ENCODE data around the gene AAK1.
"Not testable (repeated sequence)": the region's sequence is repeated elsewhere in the genome, so short reads cannot be mapped to it uniquely, and the experiment has no call there.

Gene AAK1

DNA sequence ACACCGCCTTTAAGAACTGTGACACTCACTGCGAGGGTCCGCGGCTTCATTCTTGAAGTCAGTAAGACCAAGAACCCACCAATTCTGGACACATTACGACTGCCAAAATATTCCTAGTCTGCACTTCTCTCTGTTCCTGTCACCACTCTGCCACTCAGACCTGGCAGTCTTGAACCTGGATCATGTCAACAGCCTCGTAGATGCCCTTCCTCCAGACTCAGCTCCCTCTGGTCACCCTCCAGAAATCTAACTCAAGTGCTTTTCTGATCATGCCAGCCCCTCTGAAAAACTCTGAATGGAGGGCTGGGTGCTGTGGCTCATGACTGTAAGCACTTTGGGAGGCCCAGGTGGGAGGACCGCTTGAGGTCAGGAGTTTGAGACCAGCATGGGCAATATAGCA, 20.3 kb downstream of the AAK1 start:
- DNase-seq = no peak

DNA sequence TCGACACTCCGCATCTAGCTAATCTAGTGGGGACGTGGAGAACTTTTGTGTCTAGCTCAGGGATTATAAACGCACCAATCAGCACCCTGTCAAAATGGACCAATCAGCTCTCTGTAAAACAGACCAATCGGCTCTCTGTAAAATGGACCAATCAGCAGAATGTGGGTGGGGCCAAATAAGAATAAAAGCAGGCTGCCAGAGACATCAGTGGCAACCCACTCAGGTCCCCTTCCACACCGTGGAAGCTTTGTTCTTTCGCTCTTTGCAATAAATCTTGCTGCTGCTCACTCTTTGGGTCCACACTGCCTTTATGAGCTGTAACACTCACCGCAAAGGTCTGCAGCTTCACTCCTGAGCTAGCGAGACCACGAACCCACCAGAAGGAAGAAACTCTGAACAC, 20.7 kb downstream of the AAK1 start:
- not testable (repeated sequence) for DNase-seq

DNA sequence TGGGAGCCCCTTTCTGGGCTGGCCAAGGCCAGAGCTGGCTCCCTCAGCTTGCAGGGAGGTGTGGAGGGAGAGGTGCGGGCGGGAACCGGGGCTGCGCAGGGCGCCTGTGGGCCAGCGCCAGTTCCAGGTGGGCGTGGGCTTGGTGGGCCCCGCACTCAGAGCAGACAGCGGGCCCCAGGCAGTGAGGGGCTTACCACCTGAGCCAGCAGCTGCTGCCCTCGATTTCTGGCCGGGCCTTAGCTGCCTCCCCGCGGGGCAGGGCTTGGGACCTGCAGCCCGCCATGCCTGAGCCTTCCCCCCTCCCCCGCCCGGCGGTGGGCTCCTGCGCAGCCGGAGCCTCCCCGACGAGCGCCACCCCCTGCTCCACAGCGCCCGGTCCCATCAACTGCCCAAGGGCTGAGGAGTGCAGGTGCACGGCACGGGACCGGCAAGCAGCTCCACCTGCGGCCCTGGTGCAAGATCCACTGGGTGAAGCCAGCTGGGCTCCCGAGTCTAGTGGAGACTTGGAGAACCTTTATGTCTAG, 21.5 kb downstream of the AAK1 start:
- not testable (repeated sequence) for DNase-seq

DNA sequence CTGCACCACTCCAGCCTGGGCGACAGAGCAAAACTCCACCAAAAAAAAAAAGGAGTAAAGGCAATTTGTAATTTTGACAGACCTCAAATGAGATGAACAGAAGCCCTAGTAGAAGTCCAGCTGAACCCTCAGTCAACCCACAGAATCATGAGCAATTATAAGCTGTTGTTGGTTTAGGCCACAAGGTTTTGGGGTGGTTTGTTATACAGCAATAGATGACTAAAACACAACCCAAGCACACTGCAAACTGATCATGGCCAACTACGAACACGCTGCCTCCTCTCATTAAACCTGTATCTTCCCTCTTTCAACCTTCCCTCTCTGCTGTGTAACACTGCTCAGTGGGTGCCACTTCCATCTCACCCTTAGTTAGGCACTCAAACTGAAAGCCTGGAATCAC, 22.1 kb downstream of the AAK1 start:
- DNase-seq = no peak

DNA sequence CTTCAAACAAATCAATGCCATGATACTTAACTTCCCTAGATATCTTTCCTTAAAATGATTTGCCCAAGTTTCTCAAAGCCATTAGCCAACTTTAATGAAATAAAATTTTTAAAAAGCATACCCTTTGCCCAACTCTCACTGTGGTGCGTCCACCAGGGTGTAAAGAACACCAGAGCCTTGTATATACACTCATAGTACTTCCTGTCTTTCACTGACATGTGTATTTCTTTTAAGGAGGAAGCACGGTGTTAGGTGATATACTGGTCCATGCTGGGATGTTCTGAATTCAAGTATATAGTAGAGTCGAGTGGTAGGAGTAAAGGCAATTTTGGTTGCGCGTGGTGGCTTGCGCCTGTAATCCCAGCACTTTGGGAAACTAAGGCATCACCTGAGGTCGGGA, 22.7 kb downstream of the AAK1 start:
- no peak for DNase-seq

DNA sequence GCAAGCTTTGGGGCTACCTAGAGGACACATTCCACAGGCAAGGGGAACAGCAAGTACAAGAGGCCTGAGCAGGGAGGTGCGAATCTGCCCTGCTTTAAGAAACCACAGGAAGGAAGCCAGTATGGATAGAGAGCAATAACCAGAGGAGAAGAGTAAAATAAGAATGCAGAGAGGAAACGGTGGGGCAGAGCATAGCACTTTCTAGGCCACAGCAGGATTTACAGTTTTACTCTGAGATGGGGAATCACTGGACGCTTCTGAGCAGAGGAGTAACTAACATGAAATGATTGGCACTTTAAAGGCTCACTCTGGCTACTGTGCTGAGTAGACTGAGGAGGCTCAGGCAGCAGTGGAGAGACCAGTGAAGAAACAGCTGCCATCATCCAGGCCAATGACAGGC, 23.8 kb downstream of the AAK1 start:
- no peak for DNase-seq

DNA sequence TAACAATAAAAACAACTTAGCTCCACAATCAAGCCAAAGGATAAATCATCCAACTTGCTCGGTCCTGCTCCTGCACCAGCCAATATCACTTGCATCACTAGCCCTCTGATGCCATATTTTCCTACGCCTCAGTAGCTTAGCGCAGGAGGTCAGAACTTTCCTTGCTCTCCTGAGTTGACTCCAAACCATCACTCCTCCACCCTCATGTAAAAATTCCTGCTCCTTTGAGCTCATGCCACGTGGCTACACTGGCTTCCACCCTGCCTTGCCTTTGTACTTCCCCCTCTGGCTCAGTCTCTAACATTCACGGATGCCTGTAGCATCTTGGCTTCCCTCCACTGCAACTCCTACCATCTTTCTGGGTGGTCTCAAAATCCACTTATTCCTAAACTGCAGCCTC, 25.2 kb downstream of the AAK1 start:
- DNase-seq = no peak

DNA sequence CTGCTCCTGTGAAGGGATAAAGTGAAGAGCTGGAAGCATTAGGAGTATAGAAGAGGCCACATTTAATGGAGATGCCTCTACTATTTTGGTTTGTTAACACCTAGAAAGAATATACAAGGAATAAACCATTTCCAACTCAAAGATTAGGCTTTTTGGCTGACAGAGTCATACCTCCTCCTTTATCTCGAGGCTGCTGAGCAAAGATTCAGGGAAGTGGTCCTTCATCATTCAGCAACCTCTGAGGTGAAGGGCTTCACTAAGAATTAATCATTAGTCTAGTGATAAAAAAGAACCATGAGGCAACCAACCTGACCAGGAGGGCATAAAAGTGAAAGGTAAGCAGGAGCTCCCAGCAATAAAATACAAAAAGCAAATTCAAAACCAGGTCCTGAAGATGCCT, 25.8 kb downstream of the AAK1 start:
- no peak for DNase-seq

DNA sequence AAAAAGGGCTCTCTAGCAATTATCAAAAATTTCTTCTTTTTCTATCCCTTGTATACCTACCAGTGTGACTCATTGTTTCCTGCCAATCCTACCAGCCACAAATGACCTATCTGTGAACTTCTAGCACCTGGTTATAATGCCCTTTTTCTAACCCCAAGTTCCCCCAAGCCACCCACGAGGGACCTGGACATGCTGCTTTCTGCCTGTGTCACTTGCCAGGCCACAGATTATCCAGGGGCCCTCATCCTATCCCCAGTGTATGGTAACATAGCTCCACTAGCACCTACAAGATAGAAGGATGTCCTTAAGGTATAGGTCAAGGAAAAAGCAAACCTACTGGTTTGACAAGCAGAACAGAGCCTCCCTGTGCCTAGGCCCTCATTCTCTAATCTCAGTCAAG, 26.8 kb downstream of the AAK1 start:
- no peak for DNase-seq

DNA sequence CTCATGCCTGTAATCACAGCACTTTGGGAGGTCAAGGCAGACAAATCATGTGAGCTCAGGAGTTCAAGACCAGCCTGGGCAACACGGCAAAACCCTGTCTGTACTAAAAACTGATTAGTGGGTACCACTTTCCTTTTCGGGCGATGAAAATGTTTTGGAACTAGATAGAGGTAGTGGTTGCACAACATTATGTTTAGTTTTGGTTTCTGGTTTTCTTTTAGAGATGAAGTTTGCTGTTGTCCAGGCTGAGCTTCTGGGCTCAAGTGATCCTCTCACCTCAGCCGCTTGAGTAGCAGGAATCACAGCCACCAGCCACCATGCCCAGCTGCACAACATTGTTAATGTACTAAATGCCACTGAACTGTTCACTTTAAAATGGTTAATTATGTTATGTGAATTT, 27.6 kb downstream of the AAK1 start:
- DNase-seq = no peak

DNA sequence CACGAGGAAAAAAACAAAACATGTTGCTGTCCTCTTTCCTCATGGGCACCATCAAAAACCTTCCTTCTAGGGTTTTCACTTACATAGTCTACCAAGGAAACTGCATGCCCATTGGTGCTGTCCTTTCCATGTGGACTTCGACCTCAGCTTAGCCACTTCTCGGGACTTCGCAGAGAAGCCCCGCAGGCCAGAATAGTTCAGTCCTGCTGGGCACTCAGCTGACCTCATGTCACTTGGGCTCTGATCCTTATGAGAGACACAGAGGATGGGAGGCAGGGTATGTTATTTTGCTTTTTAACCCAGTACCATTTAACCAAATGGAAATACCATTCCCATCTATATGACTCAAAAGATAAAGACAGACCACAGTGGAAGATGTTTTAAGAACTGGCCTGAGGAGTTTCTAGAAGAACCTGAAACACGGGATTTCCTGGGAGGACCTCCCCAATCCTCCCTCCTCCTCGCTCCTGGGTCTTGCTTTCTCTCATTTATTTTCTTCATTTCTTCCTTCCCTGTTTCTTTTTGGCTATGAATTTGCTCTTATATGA, 28.4 kb downstream of the AAK1 start:
- DNase-seq = no peak

DNA sequence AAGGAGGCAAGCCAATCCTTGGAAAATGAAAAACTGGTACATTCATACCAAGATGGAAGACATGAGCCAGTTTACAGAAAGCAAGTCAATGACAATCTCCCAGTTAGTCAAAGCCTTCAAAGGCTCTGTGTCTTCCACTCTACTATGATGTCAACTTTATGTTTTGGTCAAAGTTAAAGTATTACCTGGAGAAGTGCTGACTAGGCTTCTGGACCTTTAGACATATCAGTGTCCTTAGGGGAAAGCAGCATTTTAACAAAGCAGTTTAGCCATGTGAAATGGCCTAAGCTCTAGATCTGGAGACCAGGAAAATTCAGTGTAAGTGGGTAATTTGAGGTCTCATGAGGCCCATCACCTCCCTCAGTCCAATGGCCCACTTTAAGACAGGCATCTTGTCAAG, 30.8 kb downstream of the AAK1 start:
- DNase-seq = no peak

DNA sequence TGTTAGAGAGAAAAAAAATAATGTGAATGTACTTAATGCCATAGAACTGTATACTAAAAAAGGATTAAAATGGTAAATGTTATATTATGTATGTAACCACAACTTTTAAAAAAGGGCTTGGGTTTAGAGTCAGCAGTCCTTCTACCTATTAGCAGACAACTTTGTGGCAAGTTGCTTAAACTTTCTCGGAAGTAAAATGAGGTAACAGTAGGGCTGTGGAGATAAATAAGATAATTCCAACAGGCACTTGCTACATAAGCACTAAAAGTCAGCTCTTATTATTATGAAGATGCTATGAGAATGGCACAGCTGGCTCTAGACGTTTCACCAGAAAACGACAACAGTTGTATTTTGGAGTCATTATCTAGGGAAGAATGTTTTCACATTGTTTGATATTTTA, 31.3 kb downstream of the AAK1 start:
- DNase-seq = no peak

DNA sequence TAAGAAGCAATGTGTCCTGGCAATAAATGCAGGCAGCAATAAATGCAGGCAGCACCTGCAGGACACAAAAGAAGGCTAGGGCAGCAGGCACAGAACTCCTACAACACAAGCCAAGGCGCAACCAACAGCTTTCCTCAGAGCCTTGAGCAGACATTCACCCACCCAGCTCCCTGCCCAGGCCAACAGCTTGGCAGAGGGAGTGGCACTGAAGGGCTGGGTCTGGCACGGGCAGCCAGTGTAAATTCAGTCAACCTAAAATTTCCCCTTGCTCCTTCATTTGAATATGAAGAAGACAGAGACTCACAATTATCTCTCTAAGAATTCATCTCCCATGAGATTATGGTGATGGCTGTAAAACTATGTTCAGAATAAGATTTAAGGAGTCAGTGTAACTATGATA, 35.4 kb downstream of the AAK1 start:
- no peak for DNase-seq

DNA sequence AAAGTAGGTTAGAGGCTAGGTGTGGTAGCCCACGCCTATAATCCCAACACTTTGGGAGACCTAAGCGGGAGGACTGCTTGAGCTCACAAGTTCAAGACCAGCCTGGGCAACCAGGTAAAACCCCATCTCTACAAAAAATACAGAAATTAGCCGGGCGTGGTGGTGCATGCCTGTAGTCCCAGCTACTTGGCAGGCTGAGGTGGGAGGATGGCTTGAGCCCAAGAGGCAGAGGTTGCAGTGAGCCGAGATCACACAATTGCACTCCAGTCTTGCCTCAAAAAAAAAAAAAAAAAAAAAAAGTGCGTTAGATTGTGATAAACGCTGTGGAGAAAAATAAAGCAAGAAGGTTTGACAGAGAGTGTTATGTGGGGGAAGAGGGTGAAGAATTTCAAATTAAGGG, 36.8 kb downstream of the AAK1 start:
- DNase-seq = not testable (repeated sequence)

DNA sequence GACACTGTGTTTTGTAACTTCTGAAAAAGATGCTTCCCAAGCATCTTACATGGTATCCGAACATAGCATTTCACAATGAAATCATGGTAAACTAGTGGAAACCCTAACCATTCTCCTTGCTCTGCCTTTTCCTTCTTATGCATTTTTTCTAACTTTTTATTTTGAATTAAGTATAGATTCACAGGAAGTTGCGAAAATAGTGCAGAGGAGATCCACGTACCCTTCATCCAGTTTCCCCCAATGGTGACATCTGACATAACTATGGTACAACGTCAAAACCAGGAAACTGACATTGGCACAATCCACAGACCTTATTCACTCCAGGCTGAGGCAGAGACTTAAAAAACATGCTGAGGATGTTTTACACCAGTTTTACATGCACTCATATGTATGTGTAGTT, 38.3 kb downstream of the AAK1 start:
- no peak for DNase-seq

DNA sequence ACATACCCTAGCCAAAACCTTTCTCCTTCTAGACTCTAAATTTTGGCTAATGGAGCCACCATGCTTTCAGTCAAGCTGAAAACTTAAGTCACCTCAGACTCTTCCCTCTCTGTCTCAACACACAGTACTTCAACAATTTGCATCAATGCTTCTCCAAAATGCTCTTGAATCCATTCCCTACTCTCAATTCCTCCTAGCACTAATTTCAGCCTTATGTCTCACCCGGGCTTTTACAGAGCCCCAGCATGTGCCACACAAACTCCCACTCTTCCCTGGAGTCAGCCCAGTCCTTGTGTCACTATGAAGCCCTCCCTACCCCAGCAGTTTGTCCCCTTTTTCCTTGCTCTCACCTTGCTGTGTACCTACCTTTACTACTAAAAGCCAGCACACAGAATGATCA, 38.7 kb downstream of the AAK1 start:
- no peak for DNase-seq

DNA sequence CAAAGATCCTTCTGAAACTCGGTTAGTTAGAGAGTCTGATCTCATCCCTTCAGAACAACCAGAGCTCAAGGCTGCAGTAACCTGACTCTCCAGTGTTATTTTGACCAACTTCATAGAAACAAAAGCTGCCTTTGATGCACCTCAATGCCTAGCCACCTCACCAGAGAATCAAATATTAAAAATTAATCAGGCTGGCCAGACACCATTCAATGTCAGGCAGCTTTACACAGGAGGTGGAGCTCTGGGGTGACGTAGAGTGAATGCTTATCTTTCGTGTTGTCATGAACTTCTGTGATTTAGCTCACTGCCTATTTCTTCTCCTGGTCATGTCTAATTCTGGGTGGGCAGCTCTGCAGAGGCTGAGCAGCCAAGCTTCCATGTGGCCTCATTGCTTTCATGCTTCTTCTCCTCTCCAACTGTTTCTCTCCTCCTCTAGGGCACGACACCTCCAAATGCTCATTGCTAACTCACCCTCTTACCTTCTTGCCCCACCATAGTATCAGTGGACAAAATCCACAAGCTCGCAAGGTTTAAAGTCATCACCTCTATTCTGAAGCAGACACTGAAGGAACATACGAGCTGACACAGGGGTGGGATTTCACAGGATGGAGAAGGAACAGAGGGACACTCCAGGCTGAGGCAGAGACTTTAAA, 39.4 kb downstream of the AAK1 start:
- DNase-seq = no peak

DNA sequence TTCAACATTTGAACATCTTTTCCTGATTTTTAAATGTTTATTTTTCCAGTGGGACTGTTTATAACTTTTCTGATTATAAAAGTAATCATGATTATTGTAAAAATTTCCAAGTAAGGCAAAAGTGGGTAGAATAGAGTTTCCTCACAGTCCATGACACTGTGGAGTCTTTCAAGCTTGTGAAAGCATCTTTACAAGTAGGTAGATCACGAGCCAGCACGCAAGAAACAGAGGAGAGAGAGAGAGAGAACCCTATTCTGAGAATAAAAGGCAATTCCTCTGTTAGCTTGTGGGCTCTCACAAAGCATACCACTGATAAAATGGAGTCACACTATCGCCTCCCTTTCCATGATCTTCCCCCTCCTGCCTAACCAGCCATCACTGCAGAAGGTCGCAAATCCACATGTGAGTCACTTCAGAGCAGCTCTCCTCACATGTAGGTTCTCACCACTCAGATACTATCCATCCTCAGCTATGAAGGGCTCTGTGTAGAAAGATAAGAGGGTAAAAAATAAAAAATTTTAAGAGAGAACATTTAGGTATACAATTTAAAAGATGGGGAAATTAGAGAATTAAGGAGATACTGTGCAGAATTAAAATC, 40.3 kb downstream of the AAK1 start:
- no peak for DNase-seq

DNA sequence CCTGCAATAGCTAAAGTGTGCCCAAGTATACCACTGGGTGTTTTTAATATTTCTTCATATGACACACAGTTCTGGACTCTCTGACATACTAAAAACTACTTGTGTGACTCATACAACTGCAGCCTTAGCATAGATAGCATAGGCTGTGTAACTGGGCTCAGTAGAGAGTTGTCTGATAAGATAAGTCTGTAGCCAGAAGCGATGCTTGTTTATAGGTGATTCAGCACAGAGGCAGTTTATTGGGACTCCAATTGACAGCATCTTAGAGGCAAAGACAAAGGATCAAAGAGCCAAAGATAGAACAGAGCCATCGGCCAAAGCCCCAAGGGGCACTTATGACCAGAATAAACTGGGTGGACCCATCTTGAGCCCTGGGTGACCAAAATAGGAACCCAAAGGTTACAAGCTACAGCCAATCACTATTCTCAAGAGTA, 42.3 kb downstream of the AAK1 start:
- DNase-seq = no peak

DNA sequence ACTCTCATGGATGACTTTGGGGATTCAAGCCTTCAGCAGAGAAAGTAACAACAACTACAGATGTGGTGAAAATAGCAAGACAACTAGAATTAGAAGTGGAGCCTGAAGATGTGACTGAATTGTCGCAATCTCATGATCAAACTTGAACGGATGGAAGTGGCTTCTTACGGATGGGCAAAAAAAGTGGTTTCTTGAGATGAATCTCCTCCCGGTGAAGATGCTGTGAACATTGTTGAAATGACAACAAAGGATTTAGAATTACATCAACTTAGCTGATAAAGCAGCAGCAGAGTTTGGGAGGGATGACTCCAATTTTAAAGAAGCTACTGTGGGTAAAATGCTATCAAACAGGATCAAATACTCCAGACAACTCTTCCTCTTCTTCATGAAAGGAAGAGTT, 43.1 kb downstream of the AAK1 start:
- no peak for DNase-seq

DNA sequence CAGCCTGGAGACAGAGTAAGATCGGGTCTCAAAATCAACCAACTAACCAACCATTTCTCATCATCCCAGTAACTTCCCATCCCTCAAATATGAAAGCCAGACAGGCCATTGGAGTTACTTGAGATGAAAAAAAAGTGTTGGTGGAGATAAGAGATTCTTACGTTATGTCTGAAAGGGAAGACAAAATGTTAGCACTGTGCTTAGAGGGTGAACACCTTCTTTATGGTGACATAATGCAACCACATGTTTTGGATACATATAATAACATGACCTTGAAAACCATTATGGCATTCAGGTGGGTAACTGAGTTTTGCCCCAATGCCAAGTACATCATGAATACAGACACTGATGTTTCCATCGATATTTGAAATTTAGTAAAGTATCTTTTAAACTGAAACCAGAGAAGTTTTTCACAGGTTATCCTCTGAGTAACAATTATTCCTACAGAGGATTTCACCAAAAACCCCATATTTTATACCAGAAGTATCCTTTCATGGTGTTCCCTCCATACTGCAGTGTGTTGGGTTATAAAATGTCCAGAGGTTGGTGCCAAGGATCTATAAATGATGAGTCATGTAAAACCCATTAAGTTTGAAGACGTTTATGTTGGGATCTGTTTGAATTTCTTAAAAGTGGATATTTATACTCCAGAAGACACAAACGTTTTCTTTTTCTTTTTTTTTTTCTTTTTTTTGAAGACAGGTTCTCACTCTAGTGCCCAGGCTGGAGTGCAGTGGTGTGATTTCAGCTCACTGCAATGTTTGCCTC, 45.5 kb downstream of the AAK1 start:
- no peak for DNase-seq

DNA sequence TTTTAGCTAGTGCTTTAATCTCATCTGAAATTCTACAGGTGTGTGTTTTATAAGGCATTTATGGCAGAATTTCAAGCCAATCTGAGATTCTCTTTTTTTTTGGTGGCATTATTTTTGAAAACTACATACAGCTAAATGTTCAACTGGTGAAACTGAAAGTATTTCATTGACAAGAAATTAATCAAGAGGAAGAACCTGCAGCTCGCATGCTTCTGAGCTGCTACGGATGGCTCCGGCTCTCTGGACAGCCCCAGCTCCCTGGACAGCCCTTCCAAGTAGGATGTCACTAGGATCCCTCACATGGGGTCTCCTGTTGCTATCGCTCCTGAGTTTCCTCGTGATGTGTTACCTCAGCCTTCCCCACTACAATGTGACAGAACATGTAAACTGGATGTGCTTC, 46.4 kb downstream of the AAK1 start:
- no peak for DNase-seq

DNA sequence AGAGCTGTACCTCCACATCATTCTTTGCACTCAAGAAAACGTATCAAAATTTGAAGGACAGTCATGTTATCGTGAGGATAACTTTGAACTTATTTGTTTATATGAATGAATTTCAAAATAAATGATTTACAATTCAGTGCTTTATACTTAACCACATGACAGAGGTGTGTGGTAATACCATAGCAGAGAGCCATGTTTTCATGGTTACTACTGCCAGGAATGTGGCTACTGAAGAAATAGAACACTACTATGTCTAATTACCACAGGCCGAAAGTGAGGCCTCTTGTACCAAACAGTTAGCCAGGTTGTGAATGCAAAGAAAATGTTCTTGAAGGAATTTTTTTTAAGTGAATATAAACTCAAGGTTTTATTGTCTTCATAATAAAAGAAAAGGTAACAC, 49.2 kb downstream of the AAK1 start:
- no peak for DNase-seq

Measured in NCI-H2081 (cell line).